CD4-positive, alpha-beta memory T cell (primary cell): Measurements from ENCODE around the gene DUS1L. TPM values are rescaled to one million over a fixed set of nuclear protein-coding genes. Genes with fewer than 3 reads are reported as not detected.

Experiments
- CTCF ChIA-PET: fragments of 350-600 bp; sonication (Branson Sonifier 250); formaldehyde crosslinking; loops from one replicate; lab custom pipeline; 2021; ENCODE audit warnings: inconsistent platforms; ENCODE audit not compliant: partially characterized antibody; lab: Charles Lee
- POLR2A ChIA-PET: fragments of 350-600 bp; sonication (Branson Sonifier 250); formaldehyde crosslinking; loops from one replicate; lab custom pipeline; 2021; ENCODE audit not compliant: partially characterized antibody; lab: Charles Lee
- DNase-seq, 5 donors: peaks; one replicate each; pipeline versions ENCODE4 v3.0.0 to v3.0.0-alpha.2; 2020 to 2022; ENCODE audit warnings: mixed read lengths in 1 of 5
- H3K27ac ChIP-seq: one replicate; pipeline ENCODE4 v1.7.0; 2013; ENCODE audit warnings: low read depth, low read length
- H3K27me3 ChIP-seq: 2 replicates; pipeline ENCODE4 v1.7.0; 2013; ENCODE audit warnings: mild to moderate bottlenecking, low read length, moderate library complexity; ENCODE audit not compliant: insufficient read depth
- H3K36me3 ChIP-seq: 2 replicates; pipeline ENCODE4 v1.7.0; 2013; ENCODE audit warnings: mild to moderate bottlenecking, low read length, moderate library complexity; ENCODE audit not compliant: insufficient read depth
- H3K4me1 ChIP-seq: 2 replicates; pipeline ENCODE4 v1.7.0; 2013; ENCODE audit warnings: mild to moderate bottlenecking, low read length, moderate library complexity; ENCODE audit not compliant: insufficient read depth
- H3K4me3 ChIP-seq, 2 donors: one replicate each; pipeline ENCODE4 v1.7.0; 2013; ENCODE audit warnings: low read length in 2 of 2, mild to moderate bottlenecking in 1 of 2
- H3K9me3 ChIP-seq, 2 donors: one replicate each; pipeline ENCODE4 v1.7.0; 2013; ENCODE audit warnings: low read length in 2 of 2, control low read depth in 1 of 2; ENCODE audit not compliant: control insufficient read depth in 1 of 2
- H3K27ac Mint-ChIP-seq, 7 donors: one replicate each; pipeline ENCODE4 v1.8.0; 2020 to 2021; ENCODE audit warnings: mixed read lengths in 7 of 7, mild to moderate bottlenecking in 6 of 7, inconsistent platforms in 3 of 7, moderate library complexity in 3 of 7
- H3K27me3 Mint-ChIP-seq, 2 donors: one replicate each; pipeline ENCODE4 v1.8.0; 2020 to 2021; ENCODE audit warnings: mixed read lengths in 2 of 2
- H3K36me3 Mint-ChIP-seq, 2 donors: one replicate each; pipeline ENCODE4 v1.8.0; 2020 to 2021; ENCODE audit warnings: mixed read lengths in 2 of 2, inconsistent platforms in 1 of 2, mild to moderate bottlenecking in 1 of 2
- H3K4me1 Mint-ChIP-seq, 4 donors: one replicate each; pipeline ENCODE4 v1.8.0; 2020 to 2021; ENCODE audit warnings: mixed read lengths in 4 of 4, mild to moderate bottlenecking in 1 of 4
- H3K4me3 Mint-ChIP-seq, 8 donors: one replicate each; pipeline ENCODE4 v1.8.0; 2020 to 2021; ENCODE audit warnings: mixed read lengths in 8 of 8, mild to moderate bottlenecking in 7 of 8, moderate library complexity in 6 of 8, inconsistent platforms in 3 of 8
- H3K9me3 Mint-ChIP-seq, 8 donors: one replicate each; pipeline ENCODE4 v1.8.0; 2020 to 2021; ENCODE audit warnings: mixed read lengths in 8 of 8, mild to moderate bottlenecking in 5 of 8, inconsistent platforms in 3 of 8, moderate library complexity in 1 of 8
- intact Hi-C: fragments of 100-400 bp; cut with micrococcal nuclease; formaldehyde crosslinking; loops from one replicate; pipeline ENCODE4 v1.15.1; 2023
- polyA plus RNA-seq, 2 donors: library from polyadenylated mRNA; unstranded; fragments of 300-500 nt; fragmentation: Illumina TruSeq; gene quantifications; one replicate each; pipeline ENCODE4 v1.2.3, GENCODE V29; 2021
- total RNA-seq, 2 experiments: library from RNA; stranded (reverse); gene quantifications; one replicate each; pipeline ENCODE4 v1.2.3, GENCODE V29; 2021

DUS1L gene
- total and polyA plus RNA-seq, 4 experiments from 2014 or later, result 48.1 to 141 (median 139) TPM

DNA sequence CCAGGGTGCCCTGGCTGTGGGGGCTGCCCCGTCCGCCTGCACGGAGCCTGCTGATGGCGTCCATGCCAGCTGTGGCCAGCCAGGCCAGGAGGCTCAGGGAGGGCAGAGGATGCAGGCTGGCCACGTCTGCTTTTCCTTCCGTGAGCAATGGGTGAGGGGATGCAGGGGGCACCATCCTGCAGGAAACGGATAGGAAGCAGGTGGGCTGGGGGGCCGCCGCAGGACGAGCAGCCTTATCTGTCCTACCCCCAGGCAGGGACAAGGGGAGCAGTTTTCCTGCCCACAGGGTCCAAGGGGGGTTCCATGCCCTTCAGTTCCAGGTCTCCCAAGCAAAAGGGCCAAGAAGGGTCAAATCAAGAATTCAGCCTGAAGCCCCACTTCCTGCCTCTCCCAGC is 6.8 kb downstream of the DUS1L start:
- Histone ChIP-seq H3K36me3 (peaks cover 39% of the 10 kb centered on the region), H3K27me3 (no peaks in the 10 kb centered on the region), H3K4me1 (peaks cover 8% of the 10 kb centered on the region), H3K4me3 (no peak overlapping the region), H3K27ac (no peak overlapping the region), H3K9me3 (no peaks in the 10 kb centered on the region)
- CTCF ChIA-PET, result no interaction called here
- Mint-ChIP-seq H3K9me3 (peaks cover 0 to 2% (median 0%) of the 10 kb centered on the region in 8 donors), H3K27me3 (no peaks in the 10 kb centered on the region), H3K27ac (no peak overlapping the region), H3K36me3 (peaks cover 0 to 34% of the 10 kb centered on the region in 2 donors), H3K4me3 (no peak overlapping the region), H3K4me1 (peaks cover 0 to 1% (median 0%) of the 10 kb centered on the region in 4 donors)
- intact Hi-C loops, result no loop called here
- POLR2A ChIA-PET, result no interaction called here
- no peak for DNase-seq

DNA sequence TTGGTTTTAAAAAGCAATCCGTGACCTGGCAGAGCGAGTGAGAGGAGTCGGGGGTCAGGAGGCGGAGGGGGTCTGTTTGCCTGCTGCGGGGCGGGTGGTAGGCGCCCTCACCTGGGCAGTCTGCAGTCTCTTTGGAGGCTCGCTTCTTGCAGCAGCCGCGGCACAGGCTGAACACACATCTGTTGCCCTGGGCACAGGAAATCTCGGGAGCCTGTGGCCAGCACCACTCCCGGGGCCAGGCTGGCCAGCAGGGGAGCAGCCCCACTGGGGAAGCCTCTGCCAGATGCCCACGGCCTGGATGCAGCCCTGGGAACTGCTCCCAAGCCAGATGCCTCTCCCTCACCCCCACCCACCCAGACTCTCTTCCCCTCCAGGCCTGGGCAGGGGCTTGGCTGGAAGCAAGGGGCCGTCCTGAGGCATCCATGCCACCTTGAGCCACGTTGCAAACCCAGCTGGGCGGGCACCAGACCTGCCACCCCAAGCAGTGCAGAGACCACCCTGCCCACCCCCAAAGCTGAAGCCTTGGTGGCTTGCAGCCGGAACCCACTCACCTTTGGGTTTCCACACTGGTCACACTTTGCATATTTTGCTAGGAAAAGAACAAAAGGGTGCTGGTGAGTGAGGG is 7.3 kb downstream of the DUS1L start:
- CTCF ChIA-PET, result no interaction called here
- no peaks in the 10 kb centered on the region for H3K27me3 Mint-ChIP-seq

DNA sequence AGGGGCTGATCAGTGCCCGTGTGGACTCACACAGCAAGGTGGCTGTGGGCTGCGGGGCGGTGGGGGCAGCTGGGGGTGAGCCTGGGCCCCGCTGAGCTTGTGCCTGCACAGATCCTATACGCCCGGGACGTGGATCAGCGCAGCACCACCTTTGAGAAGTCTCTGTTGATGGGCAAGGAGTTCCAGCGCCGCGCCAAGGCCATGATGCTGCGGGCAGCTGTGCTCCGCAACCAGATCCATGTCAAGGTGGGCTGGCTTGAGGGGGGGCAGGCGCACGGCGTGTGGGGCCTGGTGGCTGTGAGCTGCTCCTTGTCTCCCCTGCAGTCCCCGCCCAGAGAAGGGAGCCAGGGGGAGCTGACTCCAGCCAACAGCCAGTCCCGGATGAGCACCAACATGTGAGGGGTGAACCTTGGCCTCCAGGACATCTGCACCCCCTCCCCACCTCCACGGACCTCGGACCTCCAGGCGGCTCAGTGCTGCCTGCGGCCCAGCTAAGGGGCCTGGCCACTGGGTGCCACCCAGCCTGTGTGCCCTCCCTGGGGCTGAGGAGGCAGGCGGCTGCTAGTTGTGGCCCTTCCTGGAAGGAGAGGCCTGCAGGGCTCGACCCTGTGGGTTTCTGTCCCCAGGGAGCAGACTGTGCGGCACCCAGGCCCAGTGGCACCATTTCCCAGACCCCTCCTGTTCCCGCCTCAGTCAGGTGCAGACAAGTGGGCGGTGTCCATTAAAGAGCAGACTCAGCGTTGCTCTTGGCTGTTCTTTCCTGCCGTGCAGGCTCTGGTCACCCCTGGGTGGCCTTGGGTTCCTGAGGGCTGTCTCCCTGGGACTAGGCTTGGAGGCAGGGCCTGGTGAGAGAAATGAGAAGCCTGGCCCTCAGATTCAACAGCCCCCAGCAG is 8.6 kb downstream of the DUS1L start:
- ChIA-PET POLR2A (interaction anchor here (0.9 to 1.5 kb wide), 2 partner anchors 9 to 34 kb away, joined by 5 to 7 read pairs; partner anchors contain the start of genes CENPX, DUS1L and LRRC45), CTCF (no interaction called here)
- H3K4me1 ChIP-seq, result peaks cover 20% of the 10 kb centered on the region
- H3K27ac ChIP-seq, result no peak overlapping the region
- H3K4me3 ChIP-seq, result no peak overlapping the region
- Mint-ChIP-seq H3K36me3 (peaks cover 0 to 32% of the 10 kb centered on the region in 2 donors), H3K4me1 (peaks cover 0 to 14% (median 3%) of the 10 kb centered on the region in 4 donors), H3K27me3 (no peaks in the 10 kb centered on the region), H3K9me3 (peaks cover 0 to 4% (median 0%) of the 10 kb centered on the region in 8 donors), H3K27ac (no peak overlapping the region), H3K4me3 (no peak overlapping the region)
- peaks cover 42% of the 10 kb centered on the region for H3K36me3 ChIP-seq
- intact Hi-C loops, result no loop called here
- H3K9me3 ChIP-seq, result no peaks in the 10 kb centered on the region
- DNase-seq, result peak in 1 of 5 donors; percentile 27
- no peaks in the 10 kb centered on the region for H3K27me3 ChIP-seq

More for the DNA sequence above, 7.3 kb downstream of the DUS1L start:
- no peak overlapping the region for H3K27ac ChIP-seq
- Mint-ChIP-seq H3K27ac (no peak overlapping the region), H3K36me3 (peaks cover 0 to 34% of the 10 kb centered on the region in 2 donors), H3K9me3 (peaks cover 0 to 2% (median 0%) of the 10 kb centered on the region in 8 donors), H3K4me3 (no peak overlapping the region), H3K4me1 (peaks cover 0 to 6% (median 2%) of the 10 kb centered on the region in 4 donors)
- DNase-seq, result no peak
- no peaks in the 10 kb centered on the region for H3K27me3 ChIP-seq
- H3K9me3 ChIP-seq, result no peaks in the 10 kb centered on the region
- POLR2A ChIA-PET, result no interaction called here
- H3K4me3 ChIP-seq, result no peak overlapping the region
- H3K4me1 ChIP-seq, result peaks cover 8% of the 10 kb centered on the region
- intact Hi-C loops, result no loop called here
- peaks cover 42% of the 10 kb centered on the region for H3K36me3 ChIP-seq

DNA sequence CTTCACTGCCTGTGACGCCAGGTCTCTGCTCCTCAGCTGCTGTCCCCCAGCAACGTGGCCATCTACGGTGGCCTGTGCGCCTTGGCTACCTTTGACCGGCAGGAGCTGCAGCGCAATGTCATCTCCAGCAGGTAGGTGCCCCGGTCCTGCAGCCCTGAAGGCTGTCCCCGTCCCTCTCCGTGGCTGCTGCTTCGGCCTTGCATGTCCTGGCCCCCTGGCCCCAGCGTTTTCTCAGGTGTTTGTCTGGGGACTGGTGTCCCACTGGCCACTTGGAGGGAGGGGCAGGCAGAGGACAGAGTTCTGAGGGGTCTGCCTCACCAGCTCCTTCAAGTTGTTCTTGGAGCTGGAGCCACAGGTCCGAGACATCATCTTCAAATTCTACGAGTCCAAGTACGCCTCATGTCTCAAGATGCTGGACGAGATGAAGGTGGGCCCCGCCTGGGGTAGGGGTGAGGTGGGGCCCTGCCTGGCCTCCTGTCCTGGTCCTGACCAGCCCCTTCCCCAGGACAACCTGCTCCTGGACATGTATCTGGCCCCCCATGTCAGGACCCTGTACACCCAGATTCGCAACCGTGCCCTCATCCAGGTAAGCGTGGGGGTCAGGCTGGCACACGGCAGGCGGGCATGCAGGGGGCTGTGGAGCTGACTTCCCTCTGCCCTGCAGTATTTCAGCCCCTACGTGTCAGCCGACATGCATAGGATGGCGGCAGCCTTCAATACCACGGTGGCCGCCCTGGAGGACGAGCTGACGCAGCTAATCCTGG is 9.5 kb downstream of the DUS1L start:
- Mint-ChIP-seq H3K27me3 (no peaks in the 10 kb centered on the region), H3K36me3 (peaks cover 0 to 32% of the 10 kb centered on the region in 2 donors), H3K9me3 (peaks cover 0 to 4% (median 0%) of the 10 kb centered on the region in 8 donors), H3K27ac (peak overlapping the region in 1 of 7 donors; percentile 41), H3K4me1 (peaks cover 0 to 14% (median 3%) of the 10 kb centered on the region in 4 donors), H3K4me3 (no peak overlapping the region)
- Histone ChIP-seq H3K27me3 (no peaks in the 10 kb centered on the region), H3K4me3 (no peak overlapping the region), H3K4me1 (peaks cover 20% of the 10 kb centered on the region), H3K9me3 (no peaks in the 10 kb centered on the region), H3K27ac (no peak overlapping the region), H3K36me3 (peaks cover 40% of the 10 kb centered on the region)
- ChIA-PET CTCF (no interaction called here), POLR2A (interaction anchor here (0.9 to 1.5 kb wide), 2 partner anchors 10 to 33 kb away, joined by 5 to 7 read pairs; partner anchors contain the start of genes CENPX, DUS1L and LRRC45)
- DNase-seq, result peak in 1 of 5 donors; percentile 16
- intact Hi-C loops, result no loop called here

GRCh38 chr17:82055023-82055964 is 10.3 kb downstream of the DUS1L start:
- H3K9me3 ChIP-seq, result no peaks in the 10 kb centered on the region
- intact Hi-C loops, result no loop called here
- H3K4me3 ChIP-seq, result no peak overlapping the region
- H3K4me1 Mint-ChIP-seq, result peaks cover 1 to 20% (median 7%) of the 10 kb centered on the region in 4 donors
- CTCF ChIA-PET, result no interaction called here
- H3K9me3 Mint-ChIP-seq, result peaks cover 0 to 4% (median 0%) of the 10 kb centered on the region in 8 donors
- no peaks in the 10 kb centered on the region for H3K27me3 Mint-ChIP-seq
- peaks cover 32% of the 10 kb centered on the region for H3K36me3 ChIP-seq
- peaks cover 27% of the 10 kb centered on the region for H3K4me1 ChIP-seq
- H3K36me3 Mint-ChIP-seq, result peaks cover 0 to 33% of the 10 kb centered on the region in 2 donors
- no peak for DNase-seq
- H3K27ac Mint-ChIP-seq, result peak overlapping the region in 4 of 7 donors; percentile 30 to 71 (median 44)
- no peak overlapping the region for H3K27ac ChIP-seq
- peak overlapping the region in 1 of 8 donors; percentile 21 for H3K4me3 Mint-ChIP-seq
- H3K27me3 ChIP-seq, result no peaks in the 10 kb centered on the region
- POLR2A ChIA-PET, result interaction anchor here (1.1 to 1.6 kb wide), 3 partner anchors 10 to 71 kb away, joined by 3 to 8 read pairs (median 5); partner anchors contain the start of genes CENPX, DUS1L and LRRC45
